ENCODE measurements around the gene SEMA6D. TPM values are rescaled to one million over a fixed set of nuclear protein-coding genes. Genes with fewer than 3 reads are reported as not detected.

SEMA6D gene
- total RNA-seq, 1 experiment from 2014 or later: 15.8 TPM

DNA sequence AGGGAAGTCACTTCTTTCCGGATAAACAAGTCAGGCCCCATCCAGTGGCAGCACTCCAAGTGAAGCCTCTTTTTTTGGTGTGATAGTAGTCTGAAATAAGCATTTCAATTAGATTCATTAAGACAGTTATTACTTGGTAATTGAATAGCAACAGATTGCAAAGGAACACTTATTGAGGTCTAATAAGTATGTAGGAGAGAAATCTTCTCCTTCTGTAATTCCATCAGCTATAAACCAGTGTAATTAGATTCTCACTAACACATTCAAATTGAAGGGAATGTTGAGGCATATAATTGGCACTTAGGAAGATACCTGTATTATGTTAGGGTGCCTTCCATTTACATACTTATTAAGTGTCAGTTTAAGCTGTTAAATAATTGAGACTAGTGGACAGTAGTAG lies 73.9 kb downstream of the SEMA6D start:
- Mint-ChIP-seq H3K4me3 (no peak overlapping the region), H3K9me3 (no peaks in the 10 kb centered on the region), H3K36me3 (ENCODE audit: insufficient read depth in 1 of 3, low read depth in 3 of 3) (no peaks in the 10 kb centered on the region), H3K27ac (no peak overlapping the region), H3K4me1 (peaks cover 26 to 27% of the 10 kb centered on the region in 2 experiments), H3K27me3 (ENCODE audit: low read depth) (no peaks in the 10 kb centered on the region)
- no CpG with 5 or more reads among the region's 1 CpG for WGBS (ENCODE audit: extremely low coverage, insufficient read length, low lambda C conversion rate)
- no peak overlapping the region for H3K9ac ChIP-seq (ENCODE audit: extremely low read depth, insufficient read length, low read length)
- no peak overlapping the region for H2AFZ ChIP-seq (ENCODE audit: low read length)
- no peaks in the 10 kb centered on the region for H3K79me2 ChIP-seq (ENCODE audit: insufficient read depth, low read length)
- no peak overlapping the region for H2BK15ac ChIP-seq (ENCODE audit: low read depth, low read length)
- H2AK5ac ChIP-seq (ENCODE audit: insufficient read length, low read length): no peak overlapping the region
- H4K5ac ChIP-seq (ENCODE audit: insufficient read length, low read depth, low read length): no peak overlapping the region
- no peak overlapping the region for H2BK5ac ChIP-seq (ENCODE audit: insufficient read length, low read length)
- no peak for DNase-seq
- no peaks in the 10 kb centered on the region for H3K27me3 ChIP-seq (ENCODE audit: insufficient read depth, low read length)
- no peak overlapping the region for H2BK12ac ChIP-seq (ENCODE audit: insufficient read length, low read depth, low read length)
- H2BK120ac ChIP-seq (ENCODE audit: low read depth, low read length, poor library complexity, severe bottlenecking): no peak overlapping the region
- H3K4me2 ChIP-seq (ENCODE audit: insufficient read depth, insufficient read length, low read length): no peak overlapping the region
- no peak overlapping the region for H4K8ac ChIP-seq (replicated peaks; ENCODE audit: insufficient read length, low read depth, low read length)
- H3K4me1 ChIP-seq (ENCODE audit: insufficient read depth, low read length): no peaks in the 10 kb centered on the region
- no peak overlapping the region for H3K23ac ChIP-seq (ENCODE audit: insufficient read length, low read depth, low read length)
- no peak overlapping the region for H3K14ac ChIP-seq (ENCODE audit: insufficient read depth, low read length)
- no peak overlapping the region for H3K18ac ChIP-seq (ENCODE audit: insufficient read length, low read depth, low read length)
- H3K56ac ChIP-seq (ENCODE audit: insufficient read length, low read depth, low read length): no peak overlapping the region
- H3T11ph ChIP-seq (ENCODE audit: low read length): no peak overlapping the region
- no peak overlapping the region for H3K4ac ChIP-seq (ENCODE audit: low read depth, low read length)
- H3K27ac ChIP-seq (ENCODE audit: insufficient read length, low read depth, low read length): no peak overlapping the region
- no peaks in the 10 kb centered on the region for H4K20me1 ChIP-seq (ENCODE audit: control insufficient read depth, insufficient read depth, insufficient read length)
- H4K91ac ChIP-seq (ENCODE audit: insufficient read length, low read depth, low read length): no peak overlapping the region
- H3K23me2 ChIP-seq (ENCODE audit: insufficient read length, low read depth, low read length, poor library complexity, severe bottlenecking): no peaks in the 10 kb centered on the region
- H3K79me1 ChIP-seq (ENCODE audit: insufficient read depth, low read depth, low read length, poor library complexity, severe bottlenecking): no peaks in the 10 kb centered on the region
- no peak overlapping the region for H2BK20ac ChIP-seq (ENCODE audit: low read depth, low read length, poor library complexity, severe bottlenecking)
- no peaks in the 10 kb centered on the region for H3K9me3 ChIP-seq (ENCODE audit: control insufficient read depth, low read depth, low read length)
- TF ChIP-seq, protein P1, sequence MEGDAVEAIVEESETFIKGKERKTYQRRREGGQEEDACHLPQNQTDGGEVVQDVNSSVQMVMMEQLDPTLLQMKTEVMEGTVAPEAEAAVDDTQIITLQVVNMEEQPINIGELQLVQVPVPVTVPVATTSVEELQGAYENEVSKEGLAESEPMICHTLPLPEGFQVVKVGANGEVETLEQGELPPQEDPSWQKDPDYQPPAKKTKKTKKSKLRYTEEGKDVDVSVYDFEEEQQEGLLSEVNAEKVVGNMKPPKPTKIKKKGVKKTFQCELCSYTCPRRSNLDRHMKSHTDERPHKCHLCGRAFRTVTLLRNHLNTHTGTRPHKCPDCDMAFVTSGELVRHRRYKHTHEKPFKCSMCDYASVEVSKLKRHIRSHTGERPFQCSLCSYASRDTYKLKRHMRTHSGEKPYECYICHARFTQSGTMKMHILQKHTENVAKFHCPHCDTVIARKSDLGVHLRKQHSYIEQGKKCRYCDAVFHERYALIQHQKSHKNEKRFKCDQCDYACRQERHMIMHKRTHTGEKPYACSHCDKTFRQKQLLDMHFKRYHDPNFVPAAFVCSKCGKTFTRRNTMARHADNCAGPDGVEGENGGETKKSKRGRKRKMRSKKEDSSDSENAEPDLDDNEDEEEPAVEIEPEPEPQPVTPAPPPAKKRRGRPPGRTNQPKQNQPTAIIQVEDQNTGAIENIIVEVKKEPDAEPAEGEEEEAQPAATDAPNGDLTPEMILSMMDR (conservative IDR thresholded peaks at IDR 0.05): no peak

Measured in H9 (cell line).